ENCODE results near the gene TRMT2B. TPM values are rescaled to one million over a fixed set of nuclear protein-coding genes. Genes with fewer than 3 reads are reported as not detected.

The TRMT2B gene
- polyA plus RNA-seq, 1 of the 3 experiments (the other 2 are of a cell fraction) = 7.2 TPM

- TF ChIP-seq USF1 (IDR thresholded peaks at IDR 0.05; ENCODE audit: borderline replicate concordance, low read depth) (no peak), POLR2AphosphoS5 (IDR thresholded peaks at IDR 0.05; ENCODE audit: low read depth, low read length) (no peak), RAD21 (IDR thresholded peaks at IDR 0.05; ENCODE audit: low read length) (no peak), NRF1 (IDR thresholded peaks at IDR 0.05; ENCODE audit: low read depth, low read length) (no peak), RCOR1 (IDR thresholded peaks at IDR 0.05; ENCODE audit: low read length) (no peak), TAF1 (IDR thresholded peaks at IDR 0.05; ENCODE audit: borderline replicate concordance, low read depth, low read length) (no peak), FOSL2 (IDR thresholded peaks at IDR 0.05; ENCODE audit: borderline replicate concordance, low read depth) (peak; percentile 29; the same call in 1 of the 2 replicates), RXRA (IDR thresholded peaks at IDR 0.05; ENCODE audit: borderline replicate concordance, low read depth) (no peak), CTCF (IDR thresholded peaks at IDR 0.05) (no peak), ZBTB33 (IDR thresholded peaks at IDR 0.05; ENCODE audit: borderline replicate concordance, low read depth) (no peak), NFIC (IDR thresholded peaks at IDR 0.05; ENCODE audit: borderline replicate concordance) (peak; percentile 46; the same call in 1 of the 2 replicates), IRF3 (IDR thresholded peaks at IDR 0.05; ENCODE audit: low read depth, low read length) (no peak), REST (IDR thresholded peaks at IDR 0.05; ENCODE audit: low read depth, low read length) (no peak), ELF1 (IDR thresholded peaks at IDR 0.05) (no peak), PBX3 (IDR thresholded peaks at IDR 0.05) (no peak), EZH2phosphoT487 (IDR thresholded peaks at IDR 0.05; ENCODE audit: borderline replicate concordance, low read depth) (no peak), YY1 (IDR thresholded peaks at IDR 0.05; ENCODE audit: low read depth) (no peak)
- no peak overlapping the region for H3K9ac ChIP-seq
- no peak overlapping the region for H3K4me3 ChIP-seq (ENCODE audit: low read depth in 2 of 2, low read length in 1 of 2)
- H3K4me1 ChIP-seq (ENCODE audit: control insufficient read depth in 1 of 2, insufficient read depth in 2 of 2, low read depth in 1 of 2, low read length in 1 of 2) = 0 out of 4 replicates have a peak, but pooled peaks cover 0 to 3% of the 10 kb centered on the region in 2 experiments
- H3K4me2 ChIP-seq = no peak overlapping the region
- H3K9me2 ChIP-seq = no peaks in the 10 kb centered on the region
- ChIA-PET POLR2A (no interaction called here), CTCF (no interaction called here)
- H3K27me3 ChIP-seq (ENCODE audit: insufficient read depth) = no peaks in the 10 kb centered on the region
- H3K36me3 ChIP-seq (replicated peaks in 1 of 2; ENCODE audit: control insufficient read depth in 1 of 2, insufficient read depth in 2 of 2, low read length in 1 of 2) = no peaks in the 10 kb centered on the region
- H2AFZ ChIP-seq (ENCODE audit: low read depth) = no peak overlapping the region
- no peaks in the 10 kb centered on the region for H4K20me1 ChIP-seq (ENCODE audit: insufficient read depth)
- 39% methylated on average over 4 of the region's 6 CpGs for WGBS (ENCODE audit: low lambda C conversion rate)
- H3F3A ChIP-seq (replicated peaks; ENCODE audit: insufficient read depth) = no peaks in the 10 kb centered on the region
- no peak for DNase-seq
- H3K79me2 ChIP-seq (ENCODE audit: insufficient read depth) = no peaks in the 10 kb centered on the region
- H3K9me3 ChIP-seq = no peaks in the 10 kb centered on the region
- H3K27ac ChIP-seq (ENCODE audit: low read depth in 2 of 2, low read length in 1 of 2) = peak overlapping the region in 1 of 2 experiments; percentile 34; a peak in 2 of 4 replicates
Measured at GRCh38 chrX:100980608-100981497, 71.1 kb downstream of the TRMT2B start.
